HL-60 (cell line): Measurements from ENCODE around the gene VSTM2L.

Experiments
- CTCF ChIP-seq: IDR thresholded peaks from one replicate; pipeline ENCODE4 v1.5.1; 2011; ENCODE audit warnings: low read length, control low read depth, inconsistent platforms; ENCODE audit not compliant: insufficient read depth
- GABPA ChIP-seq: IDR thresholded peaks from 2 replicates; pipeline ENCODE4 v1.6.1; 2012; ENCODE audit warnings: low read depth
- POLR2AphosphoS5 ChIP-seq: IDR thresholded peaks from 2 replicates; pipeline ENCODE4 v1.6.1; 2012; ENCODE audit warnings: low read depth
- REST ChIP-seq: IDR thresholded peaks from 2 replicates; pipeline ENCODE4 v1.6.1; 2012; ENCODE audit warnings: low read depth; ENCODE audit not compliant: insufficient replicate concordance
- SPI1 ChIP-seq: IDR thresholded peaks from 2 replicates; pipeline ENCODE4 v1.6.1; 2012; ENCODE audit warnings: low read depth, mild to moderate bottlenecking, borderline replicate concordance

- TF ChIP-seq CTCF (no peak), REST (no peak), POLR2AphosphoS5 (no peak), GABPA (no peak), SPI1 (no peak)
These were observed 31.9 kb downstream of the VSTM2L start for GRCh38 chr20:37934634-37935375.
